ENCODE measurements around the gene HRC. TPM values are rescaled to one million over a fixed set of nuclear protein-coding genes. Genes with fewer than 3 reads are reported as not detected.
"Not testable (repeated sequence)": the region's sequence is repeated elsewhere in the genome, so short reads cannot be mapped to it uniquely, and the experiment has no call there.

The HRC gene
- total RNA-seq, 1 donor from 2014 or later, result not detected

GRCh38 chr19:49125025-49125731 lies 30.0 kb downstream of the HRC start:
- intact Hi-C loops (cut with micrococcal nuclease), result no loop called here
- no peaks in the 10 kb centered on the region for H3K36me3 Mint-ChIP-seq (ENCODE audit: low read depth)
- H3K9me3 Mint-ChIP-seq, result no peaks in the 10 kb centered on the region
- peaks cover 22% of the 10 kb centered on the region for H3K27me3 Mint-ChIP-seq (ENCODE audit: low read depth)
- H3K4me3 Mint-ChIP-seq (ENCODE audit: low read depth), result no peak overlapping the region
- peaks cover 16% of the 10 kb centered on the region for H3K4me1 Mint-ChIP-seq (ENCODE audit: low read depth)
- H3K27ac Mint-ChIP-seq, result no peak overlapping the region
- DNase-seq (ENCODE audit: low spot score), result no peak

- H3K27me3 Mint-ChIP-seq (ENCODE audit: low read depth), result peaks cover 25% of the 10 kb centered on the region
- intact Hi-C loops (cut with micrococcal nuclease); H3K27ac Mint-ChIP-seq; H3K9me3 Mint-ChIP-seq; H3K36me3 Mint-ChIP-seq (ENCODE audit: low read depth); DNase-seq (ENCODE audit: low spot score); H3K4me3 Mint-ChIP-seq (ENCODE audit: low read depth): not testable (repeated sequence)
- peaks cover 13% of the 10 kb centered on the region for H3K4me1 Mint-ChIP-seq (ENCODE audit: low read depth)
Measured at GRCh38 chr19:49123285-49123684, 31.9 kb downstream of the HRC start.

DNA sequence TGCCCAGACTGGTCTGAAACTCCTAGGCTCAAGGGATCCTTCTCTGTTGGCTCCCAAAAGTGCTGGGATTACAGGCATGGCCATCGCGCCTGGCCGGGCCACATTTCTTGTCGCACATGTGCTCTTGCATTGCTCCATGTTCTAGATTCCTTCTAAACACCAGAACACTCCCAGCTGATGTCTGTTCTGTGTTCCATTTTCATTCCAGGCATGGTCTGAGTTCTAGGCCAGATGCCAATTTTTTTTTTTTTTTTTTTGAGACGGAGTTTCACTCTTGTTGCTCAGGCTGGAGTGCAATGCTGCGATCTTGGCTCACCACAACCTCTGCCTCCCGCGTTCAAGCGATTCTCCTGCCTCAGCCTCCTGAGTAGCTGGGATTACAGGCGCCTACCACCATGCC lies 33.4 kb downstream of the HRC start:
- intact Hi-C loops (cut with micrococcal nuclease); DNase-seq (ENCODE audit: low spot score); H3K4me3 Mint-ChIP-seq (ENCODE audit: low read depth); H3K9me3 Mint-ChIP-seq; H3K36me3 Mint-ChIP-seq (ENCODE audit: low read depth); H3K27ac Mint-ChIP-seq: not testable (repeated sequence)
- peaks cover 12% of the 10 kb centered on the region for H3K4me1 Mint-ChIP-seq (ENCODE audit: low read depth)
- H3K27me3 Mint-ChIP-seq (ENCODE audit: low read depth), result peaks cover 25% of the 10 kb centered on the region

- intact Hi-C loops (cut with micrococcal nuclease), result no loop called here
- Mint-ChIP-seq H3K36me3 (ENCODE audit: low read depth) (no peaks in the 10 kb centered on the region), H3K9me3 (no peaks in the 10 kb centered on the region), H3K4me3 (ENCODE audit: low read depth) (peak overlapping the region; percentile 72), H3K27me3 (ENCODE audit: low read depth) (peaks cover 25% of the 10 kb centered on the region), H3K4me1 (ENCODE audit: low read depth) (peaks cover 12% of the 10 kb centered on the region), H3K27ac (peak overlapping the region; percentile 25)
- DNase-seq (ENCODE audit: low spot score), result no peak
Measured at GRCh38 chr19:49120868-49121267, 34.3 kb downstream of the HRC start.

GRCh38 chr19:49120325-49120683 lies 34.9 kb downstream of the HRC start:
- no peak overlapping the region for H3K27ac Mint-ChIP-seq
- H3K9me3 Mint-ChIP-seq, result no peaks in the 10 kb centered on the region
- peaks cover 25% of the 10 kb centered on the region for H3K27me3 Mint-ChIP-seq (ENCODE audit: low read depth)
- no peaks in the 10 kb centered on the region for H3K36me3 Mint-ChIP-seq (ENCODE audit: low read depth)
- intact Hi-C loops (cut with micrococcal nuclease), result no loop called here
- DNase-seq (ENCODE audit: low spot score), result no peak
- peak overlapping the region; percentile 72 for H3K4me3 Mint-ChIP-seq (ENCODE audit: low read depth)
- peaks cover 12% of the 10 kb centered on the region for H3K4me1 Mint-ChIP-seq (ENCODE audit: low read depth)

DNA sequence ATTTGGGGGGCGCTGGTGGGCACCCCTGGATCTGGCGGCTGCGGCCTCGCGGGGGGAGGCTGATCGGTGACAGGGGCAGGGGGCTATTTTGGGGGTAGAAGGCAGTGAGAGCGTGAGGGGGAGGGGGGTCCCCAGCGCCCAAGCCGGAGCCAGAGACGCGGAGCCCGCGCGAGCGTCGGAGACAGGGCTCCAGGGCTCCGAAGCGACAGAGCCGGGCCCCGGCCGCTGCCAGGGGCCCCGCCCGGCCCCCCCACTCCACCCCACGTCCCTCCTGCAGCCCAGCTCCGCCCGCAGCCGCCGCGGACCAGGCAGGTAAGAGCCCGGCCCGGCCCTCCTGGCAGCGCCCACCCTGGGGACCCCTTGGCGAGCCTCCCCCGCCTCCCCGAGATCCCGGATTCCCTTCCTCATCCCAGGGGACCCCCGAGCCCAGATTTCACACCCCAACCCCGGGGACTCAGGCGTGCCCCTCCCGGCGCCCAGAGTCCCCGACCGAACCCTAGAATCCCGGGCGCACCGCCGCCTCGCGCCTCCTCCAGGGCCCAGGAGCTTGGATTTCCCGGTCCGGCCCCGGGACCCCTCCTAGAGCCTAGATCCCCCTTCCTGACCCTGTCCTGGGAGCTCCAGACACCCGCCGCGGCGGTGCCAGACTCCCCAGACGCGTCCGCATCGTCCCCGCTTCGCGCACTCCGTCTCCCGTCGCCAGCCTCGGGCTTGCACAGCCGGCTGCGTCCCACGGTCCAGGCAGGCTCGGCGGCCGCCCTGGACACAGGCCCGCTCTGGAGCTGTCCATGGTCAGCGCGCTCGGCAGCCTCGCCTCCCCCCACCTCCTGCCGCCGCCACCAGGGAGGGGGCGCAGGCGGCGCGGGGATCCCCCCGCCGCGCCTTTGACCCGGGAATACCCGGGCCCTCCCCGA lies 35.5 kb downstream of the HRC start, which contains the start of gene PPFIA3:
Gene PPFIA3, plus strand, starts transcription at position 134 of the 914 bp plus-strand sequence. CDS start 8,330 bp downstream, outside the sequence.
- H3K27ac Mint-ChIP-seq, result peak within 1 kb of the TSS; percentile 74
- H3K9me3 Mint-ChIP-seq, result no peaks in the 10 kb centered on the region
- peaks cover 15% of the 10 kb centered on the region for H3K4me1 Mint-ChIP-seq (ENCODE audit: low read depth)
- DNase-seq (ENCODE audit: low spot score), result no peak
- intact Hi-C loops (cut with micrococcal nuclease), result loop anchor here (2.0 to 5.0 kb wide), 2 partner anchors 35 to 482 kb away; partner anchors contain the start of genes DBP and SNRNP70
- H3K27me3 Mint-ChIP-seq (ENCODE audit: low read depth), result peaks cover 23% of the 10 kb centered on the region
- H3K4me3 Mint-ChIP-seq (ENCODE audit: low read depth), result peak within 1 kb of the TSS; percentile 80
- H3K36me3 Mint-ChIP-seq (ENCODE audit: low read depth), result no peaks in the 10 kb centered on the region

DNA sequence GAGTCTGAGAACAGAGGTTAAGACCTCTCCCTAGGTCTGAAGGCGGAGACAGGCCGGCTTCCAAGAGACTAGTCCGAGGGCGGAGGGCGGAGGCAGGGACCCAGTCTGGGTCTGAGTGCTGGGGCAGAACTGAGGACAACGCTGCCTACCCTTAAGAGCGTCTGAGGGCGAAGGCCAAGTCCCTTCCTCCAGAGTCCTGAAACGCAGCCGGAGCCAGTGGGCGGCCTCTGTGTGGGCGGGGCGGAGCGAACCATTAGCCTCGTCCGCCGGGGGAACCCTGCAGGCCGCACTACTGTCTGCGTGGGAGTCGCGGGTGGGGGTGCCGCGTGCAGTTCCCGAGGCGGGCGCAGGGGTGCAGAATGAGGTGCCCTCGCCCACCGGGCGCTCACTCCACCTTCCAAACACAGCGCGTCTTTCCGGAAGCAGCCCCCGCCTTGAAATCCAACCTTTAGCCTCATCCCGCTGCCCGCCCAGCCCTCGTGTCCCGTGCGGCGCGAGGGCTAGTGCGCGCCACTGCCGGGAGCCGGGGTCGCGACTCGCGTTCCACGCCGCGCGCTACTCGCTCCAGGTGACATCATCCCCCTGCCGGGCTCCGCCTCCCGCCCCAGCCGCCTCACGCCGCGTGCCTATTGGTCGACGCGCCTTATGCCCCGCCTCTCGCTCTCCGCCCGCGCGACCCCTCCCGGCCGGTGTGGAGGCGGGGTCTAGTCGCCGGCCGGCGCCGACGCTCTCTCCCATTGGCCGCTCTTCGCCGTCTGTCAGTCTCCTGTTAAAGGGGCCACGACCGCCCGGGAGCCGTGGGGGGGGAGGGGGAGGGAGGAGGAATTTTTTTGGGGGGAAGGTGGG lies 36.4 kb downstream of the HRC start, which contains the start of gene C19orf73:
Gene C19orf73, minus strand, starts transcription at position 579 of the 846 bp plus-strand sequence. Its CDS starts 121 bp downstream, at position 458.
- H3K9me3 Mint-ChIP-seq, result no peaks in the 10 kb centered on the region
- peak; percentile 93 for DNase-seq (ENCODE audit: low spot score)
- peaks cover 17% of the 10 kb centered on the region for H3K4me1 Mint-ChIP-seq (ENCODE audit: low read depth)
- H3K27me3 Mint-ChIP-seq (ENCODE audit: low read depth), result peaks cover 23% of the 10 kb centered on the region
- intact Hi-C loops (cut with micrococcal nuclease), result loop anchor here (2.0 to 5.0 kb wide), 2 partner anchors 34 to 481 kb away; partner anchors contain the start of genes DBP and SNRNP70
- no peaks in the 10 kb centered on the region for H3K36me3 Mint-ChIP-seq (ENCODE audit: low read depth)
- peak within 1 kb of the TSS; percentile 74 for H3K27ac Mint-ChIP-seq
- peak within 1 kb of the TSS; percentile 80 for H3K4me3 Mint-ChIP-seq (ENCODE audit: low read depth)

GRCh38 chr19:49117677-49118564 lies 37.3 kb downstream of the HRC start:
- peak overlapping the region; percentile 74 for H3K27ac Mint-ChIP-seq
- H3K27me3 Mint-ChIP-seq (ENCODE audit: low read depth), result peaks cover 18% of the 10 kb centered on the region
- H3K4me3 Mint-ChIP-seq (ENCODE audit: low read depth), result peak overlapping the region; percentile 80
- intact Hi-C loops (cut with micrococcal nuclease), result loop anchor here (2.0 to 5.0 kb wide), 2 partner anchors 33 to 481 kb away; partner anchors contain the start of genes DBP and SNRNP70
- no peaks in the 10 kb centered on the region for H3K9me3 Mint-ChIP-seq
- H3K4me1 Mint-ChIP-seq (ENCODE audit: low read depth), result peaks cover 21% of the 10 kb centered on the region
- DNase-seq (ENCODE audit: low spot score), result no peak
- H3K36me3 Mint-ChIP-seq (ENCODE audit: low read depth), result no peaks in the 10 kb centered on the region

- no peak overlapping the region for H3K27ac Mint-ChIP-seq
- peaks cover 13% of the 10 kb centered on the region for H3K27me3 Mint-ChIP-seq (ENCODE audit: low read depth)
- intact Hi-C loops (cut with micrococcal nuclease), result loop anchor here (5.0 kb wide), 1 partner anchor 479 kb away; the partner anchor contains the start of gene DBP
- H3K4me1 Mint-ChIP-seq (ENCODE audit: low read depth), result peaks cover 21% of the 10 kb centered on the region
- H3K9me3 Mint-ChIP-seq, result no peaks in the 10 kb centered on the region
- no peak for DNase-seq (ENCODE audit: low spot score)
- no peaks in the 10 kb centered on the region for H3K36me3 Mint-ChIP-seq (ENCODE audit: low read depth)
- H3K4me3 Mint-ChIP-seq (ENCODE audit: low read depth), result peak overlapping the region; percentile 51
Measured at GRCh38 chr19:49116544-49116943, 38.7 kb downstream of the HRC start.

DNA sequence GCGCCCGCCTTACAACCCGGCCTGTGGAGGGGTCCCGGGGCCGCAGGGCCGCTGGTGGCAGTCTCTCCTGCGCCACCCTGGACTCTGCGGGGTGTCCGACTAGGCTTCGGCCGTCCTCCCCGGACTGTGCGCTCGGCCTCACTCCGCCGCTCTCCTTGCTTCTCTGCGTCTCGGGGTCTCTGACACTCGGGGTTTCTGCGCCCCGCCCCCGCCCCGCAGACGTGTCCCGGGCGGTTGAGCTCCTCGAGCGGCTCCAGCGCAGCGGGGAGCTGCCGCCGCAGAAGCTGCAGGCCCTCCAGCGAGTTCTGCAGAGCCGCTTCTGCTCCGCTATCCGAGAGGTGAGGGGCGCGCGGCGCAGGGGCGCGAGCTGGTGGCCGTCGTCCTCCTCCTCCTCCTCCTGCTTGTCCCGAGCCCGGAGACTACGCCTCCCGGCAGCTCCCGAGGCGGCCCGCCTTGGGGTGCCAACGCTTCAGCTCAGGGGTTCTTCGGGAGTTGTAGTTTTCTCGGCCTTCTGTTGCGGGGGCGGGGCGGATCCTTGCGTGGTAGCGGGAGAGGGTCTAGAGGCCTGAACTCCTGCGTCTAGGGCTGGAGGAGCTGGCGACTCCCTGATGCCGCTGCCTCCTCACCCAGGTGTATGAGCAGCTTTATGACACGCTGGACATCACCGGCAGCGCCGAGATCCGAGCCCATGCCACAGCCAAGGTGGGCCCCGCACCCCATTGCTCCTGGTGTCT lies 40.4 kb downstream of the HRC start:
- Mint-ChIP-seq H3K4me1 (ENCODE audit: low read depth) (peaks cover 14% of the 10 kb centered on the region), H3K4me3 (ENCODE audit: low read depth) (peak overlapping the region; percentile 75), H3K27ac (no peak overlapping the region), H3K9me3 (no peaks in the 10 kb centered on the region), H3K27me3 (ENCODE audit: low read depth) (peaks cover 1% of the 10 kb centered on the region), H3K36me3 (ENCODE audit: low read depth) (no peaks in the 10 kb centered on the region)
- intact Hi-C loops (cut with micrococcal nuclease), result loop anchor here (5.0 kb wide), 2 partner anchors 33 to 477 kb away; partner anchors contain the start of gene DBP
- peak; percentile 40 for DNase-seq (ENCODE audit: low spot score)

Data from activated T-helper 2 cell treated with anti-CD3 and anti-CD28 coated beads, Interferon-gamma antibody, Interleukin-2, Interleukin-4, amounts not matched to agents 10 μg/mL and 5 μg/mL and 100 μg/mL, durations not matched to agents 14 hours and 24 hours and 36 hours (primary cell).